ENCODE data around the gene ITGB3BP. TPM values are rescaled to one million over a fixed set of nuclear protein-coding genes. Genes with fewer than 3 reads are reported as not detected.

The ITGB3BP gene
- total RNA-seq, 1 experiment from 2014 or later = 50.2 TPM

- no peak overlapping the region for H3K4me3 Mint-ChIP-seq
- ChIA-PET CTCF (no interaction called here), POLR2A (interaction anchor here (0.7 kb wide), 1 partner anchor 40 kb away, joined by 3 read pairs; no protein-coding TSS in a partner anchor)
- no peak overlapping the region for H3K27ac Mint-ChIP-seq
- ATAC-seq (no peak), DNase-seq (ENCODE audit: low spot score) (no peak)
- H3K9me3 Mint-ChIP-seq = peaks cover 21% of the 10 kb centered on the region
- peaks cover 5% of the 10 kb centered on the region; the same call in 1 of the 2 replicates for H3K4me1 Mint-ChIP-seq
- TF ChIP-seq ZNF671 (CRISPR knock-in tag; IDR thresholded peaks at IDR 0.05) (no peak), IRF1 (CRISPR knock-in tag; IDR thresholded peaks at IDR 0.05) (no peak), MLX (CRISPR knock-in tag; IDR thresholded peaks at IDR 0.05) (no peak), ZMAT4 (CRISPR knock-in tag; IDR thresholded peaks at IDR 0.05) (no peak), MYBL2 (CRISPR knock-in tag; IDR thresholded peaks at IDR 0.05) (no peak), CTCF (IDR thresholded peaks at IDR 0.05) (no peak), ATF1 (CRISPR knock-in tag; IDR thresholded peaks at IDR 0.05) (no peak), FOXJ3 (CRISPR knock-in tag; IDR thresholded peaks at IDR 0.05; ENCODE audit: borderline replicate concordance) (no peak), RELA (CRISPR knock-in tag; IDR thresholded peaks at IDR 0.05; ENCODE audit: borderline replicate concordance) (no peak), ZNF219 (CRISPR knock-in tag; IDR thresholded peaks at IDR 0.05; ENCODE audit: borderline replicate concordance) (no peak), NR2C2 (CRISPR knock-in tag; IDR thresholded peaks at IDR 0.05) (no peak), ATF6 (CRISPR knock-in tag; IDR thresholded peaks at IDR 0.05) (no peak), GTF2I (CRISPR knock-in tag; conservative IDR thresholded peaks at IDR 0.05) (no peak), ZNF425 (CRISPR knock-in tag; conservative IDR thresholded peaks at IDR 0.05) (no peak), PREB (CRISPR knock-in tag; IDR thresholded peaks at IDR 0.05; ENCODE audit: borderline replicate concordance) (no peak), TEAD1 (CRISPR knock-in tag; IDR thresholded peaks at IDR 0.05) (no peak), USF1 (CRISPR knock-in tag; IDR thresholded peaks at IDR 0.05) (no peak), HMGA2 (CRISPR knock-in tag; IDR thresholded peaks at IDR 0.05) (no peak), AFF4 (CRISPR knock-in tag; IDR thresholded peaks at IDR 0.05; ENCODE audit: borderline replicate concordance) (no peak)
- H3K36me3 Mint-ChIP-seq = peaks cover 25% of the 10 kb centered on the region
- no peaks in the 10 kb centered on the region for H3K27me3 Mint-ChIP-seq (ENCODE audit: low read depth)
Observed at GRCh38 chr1:63516629-63517028, 6.4 kb downstream of the ITGB3BP start.
